ENCODE data around the gene RNF103. TPM values are rescaled to one million over a fixed set of nuclear protein-coding genes. Genes with fewer than 3 reads are reported as not detected.

Gene RNF103
- total and polyA plus RNA-seq, 2 of the 13 experiments (the other 11 are each of a cell fraction or from before 2014, with no cell fraction given): 19.8 to 21.1 TPM

DNA sequence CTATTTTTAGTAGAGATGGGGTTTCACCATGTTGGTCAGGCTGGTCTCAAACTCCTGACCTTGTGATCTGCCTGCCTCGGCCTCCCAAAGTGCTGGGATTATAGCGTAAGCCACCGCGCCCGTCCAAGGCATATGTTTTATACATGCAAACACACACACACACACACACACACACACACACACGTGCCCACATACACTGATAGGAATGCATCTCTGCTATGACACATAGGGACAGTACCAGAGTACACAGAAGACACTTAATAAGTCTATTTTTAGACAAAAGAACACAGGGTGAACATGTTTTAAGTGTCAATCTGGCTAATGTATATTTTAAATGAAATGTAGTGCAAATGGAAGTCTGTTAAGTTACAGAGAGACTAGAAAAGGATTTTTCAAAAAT is 10.7 kb upstream of the RNF103 start:
- in situ Hi-C loops (cut with HindIII; ENCODE audit: extremely low pct_ligation_motif_present, low pct_unique_long_range_greater_than_20kb) (no loop called here), intact Hi-C loops (cut with micrococcal nuclease; ENCODE audit: unreplicated experiment) (no loop called here)
- H3K36me3 ChIP-seq (replicated peaks in 1 of 2; ENCODE audit: control insufficient read depth in 1 of 2, insufficient read depth in 2 of 2, low read length in 2 of 2): no peaks in the 10 kb centered on the region
- POLR2A ChIA-PET: no interaction called here
- WGBS (ENCODE audit: low lambda C conversion rate): over 99% methylated on average over 6 of the region's 6 CpGs
- DNase-seq (ENCODE audit: low spot score) (no peak), ATAC-seq (no peak), FAIRE-seq (no peak)
- no peak for TF ChIP-seq ZNF33A (CRISPR knock-in tag; IDR thresholded peaks at IDR 0.05; ENCODE audit: borderline replicate concordance)
- no peak for TF ChIP-seq EED (CRISPR knock-in tag; IDR thresholded peaks at IDR 0.05)
- TF ChIP-seq CEBPG (CRISPR knock-in tag; IDR thresholded peaks at IDR 0.05): no peak
- TF ChIP-seq ATF7-NPFF (CRISPR knock-in tag; IDR thresholded peaks at IDR 0.05; ENCODE audit: low read depth): no peak
- TF ChIP-seq, protein P1, sequence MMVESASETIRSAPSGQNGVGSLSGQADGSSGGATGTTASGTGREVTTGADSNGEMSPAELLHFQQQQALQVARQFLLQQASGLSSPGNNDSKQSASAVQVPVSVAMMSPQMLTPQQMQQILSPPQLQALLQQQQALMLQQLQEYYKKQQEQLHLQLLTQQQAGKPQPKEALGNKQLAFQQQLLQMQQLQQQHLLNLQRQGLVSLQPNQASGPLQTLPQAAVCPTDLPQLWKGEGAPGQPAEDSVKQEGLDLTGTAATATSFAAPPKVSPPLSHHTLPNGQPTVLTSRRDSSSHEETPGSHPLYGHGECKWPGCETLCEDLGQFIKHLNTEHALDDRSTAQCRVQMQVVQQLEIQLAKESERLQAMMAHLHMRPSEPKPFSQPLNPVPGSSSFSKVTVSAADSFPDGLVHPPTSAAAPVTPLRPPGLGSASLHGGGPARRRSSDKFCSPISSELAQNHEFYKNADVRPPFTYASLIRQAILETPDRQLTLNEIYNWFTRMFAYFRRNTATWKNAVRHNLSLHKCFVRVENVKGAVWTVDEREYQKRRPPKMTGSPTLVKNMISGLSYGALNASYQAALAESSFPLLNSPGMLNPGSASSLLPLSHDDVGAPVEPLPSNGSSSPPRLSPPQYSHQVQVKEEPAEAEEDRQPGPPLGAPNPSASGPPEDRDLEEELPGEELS (CRISPR knock-in tag; IDR thresholded peaks at IDR 0.05): no peak
- no peak for TF ChIP-seq JUN (CRISPR knock-in tag; IDR thresholded peaks at IDR 0.05)
- no peak for TF ChIP-seq SNRNP70 (IDR thresholded peaks at IDR 0.05; ENCODE audit: low read depth, low read length)
- TF ChIP-seq NFE2L2 (IDR thresholded peaks at IDR 0.05; ENCODE audit: low read length): no peak
- TF ChIP-seq, protein P2, sequence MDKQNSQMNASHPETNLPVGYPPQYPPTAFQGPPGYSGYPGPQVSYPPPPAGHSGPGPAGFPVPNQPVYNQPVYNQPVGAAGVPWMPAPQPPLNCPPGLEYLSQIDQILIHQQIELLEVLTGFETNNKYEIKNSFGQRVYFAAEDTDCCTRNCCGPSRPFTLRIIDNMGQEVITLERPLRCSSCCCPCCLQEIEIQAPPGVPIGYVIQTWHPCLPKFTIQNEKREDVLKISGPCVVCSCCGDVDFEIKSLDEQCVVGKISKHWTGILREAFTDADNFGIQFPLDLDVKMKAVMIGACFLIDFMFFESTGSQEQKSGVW (CRISPR knock-in tag; IDR thresholded peaks at IDR 0.05; ENCODE audit: borderline replicate concordance): no peak
- TF ChIP-seq, protein P3, sequence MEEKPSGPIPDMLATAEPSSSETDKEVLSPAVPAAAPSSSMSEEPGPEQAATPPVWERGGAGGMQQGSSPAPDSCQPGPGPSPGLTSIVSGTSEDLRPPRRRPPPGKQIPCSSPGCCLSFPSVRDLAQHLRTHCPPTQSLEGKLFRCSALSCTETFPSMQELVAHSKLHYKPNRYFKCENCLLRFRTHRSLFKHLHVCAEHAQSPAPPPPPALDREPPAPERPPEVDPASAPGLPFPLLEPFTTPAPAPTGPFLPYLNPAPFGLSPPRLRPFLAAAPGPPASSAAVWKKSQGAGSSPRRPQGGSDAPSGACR (CRISPR knock-in tag; IDR thresholded peaks at IDR 0.05): no peak
- TF ChIP-seq AGO2 (optimal IDR thresholded peaks at IDR 0.05; ENCODE audit: low read depth, low read length): no peak
- TF ChIP-seq ZNF607 (CRISPR knock-in tag; IDR thresholded peaks at IDR 0.05; ENCODE audit: borderline replicate concordance): no peak
- TF ChIP-seq CCAR2 (optimal IDR thresholded peaks at IDR 0.05; ENCODE audit: low read depth, low read length): no peak
- no peak for TF ChIP-seq ZSCAN29 (CRISPR knock-in tag; conservative IDR thresholded peaks at IDR 0.05)
- H3K27ac ChIP-seq (ENCODE audit: extremely low read length, insufficient read depth, low read length): no peak overlapping the region
- H3K9ac ChIP-seq (ENCODE audit: insufficient read depth, low read depth, low read length): no peak overlapping the region
- H3K4me1 ChIP-seq (ENCODE audit: insufficient read depth, low read length): peaks cover 82% of the 10 kb centered on the region
- BruUV-seq (replicated peaks): no TSS peak
- H2AFZ ChIP-seq (ENCODE audit: low read length): no peak overlapping the region
- peaks cover 3% of the 10 kb centered on the region for H3K9me3 ChIP-seq (ENCODE audit: low read length)
- no peak overlapping the region for H3K4me2 ChIP-seq (ENCODE audit: low read depth, low read length)
- CTCF ChIA-PET (ENCODE audit: low intra/inter-chr PET ratio, low total read pairs): no interaction called here
- H3K4me3 ChIP-seq (replicated peaks in 1 of 3; ENCODE audit: insufficient read depth in 1 of 3, low read depth in 2 of 3, low read length in 3 of 3): no peak overlapping the region
- no peaks in the 10 kb centered on the region for H3K27me3 ChIP-seq (ENCODE audit: control insufficient read depth in 1 of 2, insufficient read depth in 2 of 2, low read length in 2 of 2)
- H4K20me1 ChIP-seq (ENCODE audit: insufficient read depth, low read length): no peaks in the 10 kb centered on the region
- no peaks in the 10 kb centered on the region for H3K79me2 ChIP-seq (ENCODE audit: insufficient read depth, low read length)

Measured in HepG2 (cell line).